K562 (cell line): Measurements from ENCODE around the gene TRPM4. TPM values are rescaled to one million over a fixed set of nuclear protein-coding genes. Genes with fewer than 3 reads are reported as not detected.

ENCODE experiments used
- CBFB ChIP-seq: sonication (generic); formaldehyde crosslinking; IDR thresholded peaks from 2 replicates; pipeline ENCODE4 v1.4.0; 2020; ENCODE audit warnings: mild to moderate bottlenecking, missing genetic modification reagents
- ETV1 ChIP-seq: fragments of 450-650 bp; conservative IDR thresholded peaks from 2 replicates; pipeline ENCODE4 v1.6.1; 2016; ENCODE audit warnings: missing genetic modification characterization, control low read depth, low read depth, missing compliant biosample characterization
- GTF2E2 ChIP-seq: fragments of 200-800 bp; sonication (Bioruptor generic); IDR thresholded peaks from 2 replicates; pipeline ENCODE4 v1.6.1; 2016; ENCODE audit warnings: missing genetic modification characterization, missing compliant biosample characterization
- NFATC3 ChIP-seq: fragments of 450-650 bp; IDR thresholded peaks from 2 replicates; pipeline ENCODE4 v1.6.1; 2017; ENCODE audit warnings: mild to moderate bottlenecking
- NR1H2 ChIP-seq: sonication (generic); formaldehyde crosslinking; IDR thresholded peaks from 2 replicates; pipeline ENCODE4 v1.4.0; 2020; ENCODE audit warnings: mild to moderate bottlenecking, missing genetic modification reagents
- PHF20 ChIP-seq: fragments of 450-650 bp; IDR thresholded peaks from 2 replicates; pipeline ENCODE4 v1.6.1; 2018; ENCODE audit not compliant: partially characterized antibody
- PTTG1 ChIP-seq: fragments of 450-650 bp; IDR thresholded peaks from 2 replicates; pipeline ENCODE4 v1.6.1; 2016; ENCODE audit warnings: low read depth, mild to moderate bottlenecking, missing genetic modification characterization, missing compliant biosample characterization
- RBM22 ChIP-seq: fragments of 200-400 bp; formaldehyde crosslinking; IDR thresholded peaks from 2 replicates; pipeline ENCODE4 v1.6.1; 2018; ENCODE audit warnings: low read length, low read depth; ENCODE audit not compliant: poor library complexity, severe bottlenecking
- SNRNP70 ChIP-seq: fragments of 200-400 bp; formaldehyde crosslinking; optimal IDR thresholded peaks from 2 replicates; pipeline ENCODE3; 2017; ENCODE audit warnings: low read depth, low read length
- TARDBP ChIP-seq: fragments of 450-650 bp; IDR thresholded peaks from 2 replicates; pipeline ENCODE4 v1.6.1; 2016
- ZNF12 ChIP-seq: sonication (generic); formaldehyde crosslinking; IDR thresholded peaks from 2 replicates; pipeline ENCODE4 v1.4.0; 2020; ENCODE audit warnings: mild to moderate bottlenecking, missing genetic modification reagents
- ZNF347 ChIP-seq: fragments of 450-650 bp; formaldehyde crosslinking; IDR thresholded peaks from 2 replicates; pipeline ENCODE4 v1.4.0; 2020; ENCODE audit warnings: low read depth, mild to moderate bottlenecking, moderate library complexity
- ZNF707 ChIP-seq: fragments of 250-450 bp; sonication (Bioruptor Pico); conservative IDR thresholded peaks from 2 replicates; pipeline ENCODE4 v1.8.0; 2022; ENCODE audit warnings: inconsistent platforms, mild to moderate bottlenecking, moderate library complexity
- ZSCAN32 ChIP-seq: fragments of 450-650 bp; formaldehyde crosslinking; IDR thresholded peaks from 2 replicates; pipeline ENCODE4 v1.4.0; 2020; ENCODE audit warnings: mild to moderate bottlenecking, moderate library complexity
- polyA plus RNA-seq, 8 experiments: library from polyadenylated mRNA; depleted of rRNA in 4 of 8; stranded (reverse) in 5 of 8; unstranded in 3 of 8; fragments of >200 nt; fragmentation: Nextera tagmentation in 2 of 8; fragmentation: Illumina TruSeq in 1 of 8; extraction: Ambion mirVana in 2 of 8; extraction: Trizol in 1 of 8; gene quantifications; 2 replicates each; pipeline versions ENCODE4 v1.2.1 to v1.2.3, GENCODE V29; 2011 to 2014; ENCODE audit warnings: inconsistent platforms in 1 of 8, missing spikeins in 1 of 8
- total RNA-seq, 7 experiments: library from RNA; depleted of rRNA in 6 of 7; stranded (reverse); fragments of >200 nt in 6 of 7; fragmentation: Illumina TruSeq in 2 of 7; extraction: Trizol in 2 of 7; gene quantifications; 2 replicates each; pipeline versions ENCODE4 v1.2.1 to v1.2.3, GENCODE V29; 2011 to 2021; ENCODE audit warnings: low replicate concordance in 1 of 7
- TF ChIP-seq, protein P1 (sequence below): fragments of 250-450 bp; sonication (Bioruptor Pico); IDR thresholded peaks from 2 replicates; pipeline ENCODE4 v1.4.0; 2020
- TF ChIP-seq, protein P2 (sequence below), 2 experiments: fragments of 450-650 bp in 1 of 2; sonication (generic) in 1 of 2; formaldehyde crosslinking; conservative IDR thresholded peaks; 2 replicates each; pipeline versions ENCODE4 v1.4.0 to v1.8.1; 2020 to 2022; ENCODE audit warnings: mild to moderate bottlenecking in 1 of 2, missing genetic modification reagents in 1 of 2
- TF ChIP-seq, protein P3 (sequence below): fragments of 250-450 bp; sonication (Bioruptor Pico); IDR thresholded peaks from 2 replicates; pipeline ENCODE4 v1.4.0; 2020; ENCODE audit warnings: mild to moderate bottlenecking, moderate library complexity
- TF ChIP-seq, protein P4 (sequence below): fragments of 450-650 bp; IDR thresholded peaks from 2 replicates; pipeline ENCODE4 v1.6.1; 2014; ENCODE audit warnings: low read depth, mild to moderate bottlenecking, moderate library complexity, borderline replicate concordance

Gene TRPM4
- total and polyA plus RNA-seq, 9 of the 15 experiments (the other 6 are each of a cell fraction or from before 2014, with no cell fraction given) = 6.5 to 45.4 (median 15.2) TPM

DNA sequence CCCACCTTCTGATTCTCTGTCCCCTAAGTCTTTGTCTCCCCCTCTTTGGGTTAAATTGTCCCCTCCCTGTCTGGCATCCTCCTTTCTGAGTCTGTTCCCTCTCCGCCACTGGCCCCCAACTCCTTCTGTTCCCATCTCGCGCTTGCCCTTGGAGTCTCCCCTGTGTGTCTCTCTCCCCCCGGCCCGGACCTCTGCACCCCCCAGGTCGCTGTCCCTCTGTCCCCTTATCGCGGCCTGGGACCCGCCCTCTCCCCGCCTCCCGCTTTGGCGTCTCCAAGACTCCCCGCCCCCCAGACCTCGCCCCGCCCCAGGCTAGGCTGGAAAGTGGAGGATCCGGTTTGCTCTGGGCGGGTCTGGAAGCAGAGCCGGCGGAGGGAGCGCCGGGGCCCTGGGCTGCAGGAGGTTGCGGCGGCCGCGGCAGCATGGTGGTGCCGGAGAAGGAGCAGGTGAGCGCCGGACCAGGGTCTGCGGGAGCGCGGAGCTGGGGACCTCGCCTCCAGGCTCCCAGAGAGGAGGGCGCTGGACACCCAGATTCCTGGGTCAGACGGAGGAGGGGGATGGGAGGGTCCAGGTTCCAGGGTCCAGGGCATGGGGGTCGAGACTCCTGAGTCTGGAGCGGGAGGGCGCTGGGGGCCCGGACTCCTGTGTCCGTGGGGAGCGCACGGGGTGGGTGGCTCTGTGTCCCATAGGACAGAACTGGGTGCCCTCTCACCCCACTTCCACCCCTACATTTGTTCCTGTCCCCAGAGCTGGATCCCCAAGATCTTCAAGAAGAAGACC lies at the start of gene TRPM4 (continued):
- TF ChIP-seq ZNF707 (CRISPR knock-in tag) = no peak
- no peak for TF ChIP-seq NFATC3
- no peak for TF ChIP-seq RBM22
- no peak for TF ChIP-seq PHF20
- no peak for TF ChIP-seq NR1H2 (CRISPR knock-in tag)
- TF ChIP-seq ETV1 (tag) = 0 out of 2 replicates have a peak, but pooled peaks have one; percentile 20
- TF ChIP-seq PTTG1 (tag) = no peak
- TF ChIP-seq, protein P1, sequence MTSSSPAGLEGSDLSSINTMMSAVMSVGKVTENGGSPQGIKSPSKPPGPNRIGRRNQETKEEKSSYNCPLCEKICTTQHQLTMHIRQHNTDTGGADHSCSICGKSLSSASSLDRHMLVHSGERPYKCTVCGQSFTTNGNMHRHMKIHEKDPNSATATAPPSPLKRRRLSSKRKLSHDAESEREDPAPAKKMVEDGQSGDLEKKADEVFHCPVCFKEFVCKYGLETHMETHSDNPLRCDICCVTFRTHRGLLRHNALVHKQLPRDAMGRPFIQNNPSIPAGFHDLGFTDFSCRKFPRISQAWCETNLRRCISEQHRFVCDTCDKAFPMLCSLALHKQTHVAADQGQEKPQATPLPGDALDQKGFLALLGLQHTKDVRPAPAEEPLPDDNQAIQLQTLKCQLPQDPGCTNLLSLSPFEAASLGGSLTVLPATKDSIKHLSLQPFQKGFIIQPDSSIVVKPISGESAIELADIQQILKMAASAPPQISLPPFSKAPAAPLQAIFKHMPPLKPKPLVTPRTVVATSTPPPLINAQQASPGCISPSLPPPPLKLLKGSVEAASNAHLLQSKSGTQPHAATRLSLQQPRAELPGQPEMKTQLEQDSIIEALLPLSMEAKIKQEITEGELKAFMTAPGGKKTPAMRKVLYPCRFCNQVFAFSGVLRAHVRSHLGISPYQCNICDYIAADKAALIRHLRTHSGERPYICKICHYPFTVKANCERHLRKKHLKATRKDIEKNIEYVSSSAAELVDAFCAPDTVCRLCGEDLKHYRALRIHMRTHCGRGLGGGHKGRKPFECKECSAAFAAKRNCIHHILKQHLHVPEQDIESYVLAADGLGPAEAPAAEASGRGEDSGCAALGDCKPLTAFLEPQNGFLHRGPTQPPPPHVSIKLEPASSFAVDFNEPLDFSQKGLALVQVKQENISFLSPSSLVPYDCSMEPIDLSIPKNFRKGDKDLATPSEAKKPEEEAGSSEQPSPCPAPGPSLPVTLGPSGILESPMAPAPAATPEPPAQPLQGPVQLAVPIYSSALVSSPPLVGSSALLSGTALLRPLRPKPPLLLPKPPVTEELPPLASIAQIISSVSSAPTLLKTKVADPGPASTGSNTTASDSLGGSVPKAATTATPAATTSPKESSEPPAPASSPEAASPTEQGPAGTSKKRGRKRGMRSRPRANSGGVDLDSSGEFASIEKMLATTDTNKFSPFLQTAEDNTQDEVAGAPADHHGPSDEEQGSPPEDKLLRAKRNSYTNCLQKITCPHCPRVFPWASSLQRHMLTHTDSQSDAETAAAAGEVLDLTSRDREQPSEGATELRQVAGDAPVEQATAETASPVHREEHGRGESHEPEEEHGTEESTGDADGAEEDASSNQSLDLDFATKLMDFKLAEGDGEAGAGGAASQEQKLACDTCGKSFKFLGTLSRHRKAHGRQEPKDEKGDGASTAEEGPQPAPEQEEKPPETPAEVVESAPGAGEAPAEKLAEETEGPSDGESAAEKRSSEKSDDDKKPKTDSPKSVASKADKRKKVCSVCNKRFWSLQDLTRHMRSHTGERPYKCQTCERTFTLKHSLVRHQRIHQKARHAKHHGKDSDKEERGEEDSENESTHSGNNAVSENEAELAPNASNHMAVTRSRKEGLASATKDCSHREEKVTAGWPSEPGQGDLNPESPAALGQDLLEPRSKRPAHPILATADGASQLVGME (CRISPR knock-in tag) = 0 out of 2 replicates have a peak, but pooled peaks have one; percentile 32
- TF ChIP-seq, protein P2, sequence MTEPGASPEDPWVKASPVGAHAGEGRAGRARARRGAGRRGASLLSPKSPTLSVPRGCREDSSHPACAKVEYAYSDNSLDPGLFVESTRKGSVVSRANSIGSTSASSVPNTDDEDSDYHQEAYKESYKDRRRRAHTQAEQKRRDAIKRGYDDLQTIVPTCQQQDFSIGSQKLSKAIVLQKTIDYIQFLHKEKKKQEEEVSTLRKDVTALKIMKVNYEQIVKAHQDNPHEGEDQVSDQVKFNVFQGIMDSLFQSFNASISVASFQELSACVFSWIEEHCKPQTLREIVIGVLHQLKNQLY (CRISPR knock-in tag; conservative IDR thresholded peaks at IDR 0.05) = no peak
- 0 out of 2 replicates have a peak, but pooled peaks have one; percentile 20 for TF ChIP-seq CBFB (CRISPR knock-in tag)
- TF ChIP-seq GTF2E2 (tag) = no peak
- no peak for TF ChIP-seq ZSCAN32 (CRISPR knock-in tag)
- no peak for TF ChIP-seq SNRNP70
- TF ChIP-seq, protein P3, sequence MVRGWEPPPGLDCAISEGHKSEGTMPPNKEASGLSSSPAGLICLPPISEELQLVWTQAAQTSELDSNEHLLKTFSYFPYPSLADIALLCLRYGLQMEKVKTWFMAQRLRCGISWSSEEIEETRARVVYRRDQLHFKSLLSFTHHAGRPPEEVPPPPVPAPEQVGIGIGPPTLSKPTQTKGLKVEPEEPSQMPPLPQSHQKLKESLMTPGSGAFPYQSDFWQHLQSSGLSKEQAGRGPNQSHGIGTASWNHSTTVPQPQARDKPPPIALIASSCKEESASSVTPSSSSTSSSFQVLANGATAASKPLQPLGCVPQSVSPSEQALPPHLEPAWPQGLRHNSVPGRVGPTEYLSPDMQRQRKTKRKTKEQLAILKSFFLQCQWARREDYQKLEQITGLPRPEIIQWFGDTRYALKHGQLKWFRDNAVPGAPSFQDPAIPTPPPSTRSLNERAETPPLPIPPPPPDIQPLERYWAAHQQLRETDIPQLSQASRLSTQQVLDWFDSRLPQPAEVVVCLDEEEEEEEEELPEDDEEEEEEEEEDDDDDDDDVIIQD (CRISPR knock-in tag) = no peak
- no peak for TF ChIP-seq ZNF347 (CRISPR knock-in tag)
- no peak for TF ChIP-seq TARDBP
- TF ChIP-seq ZNF12 (CRISPR knock-in tag) = peak; percentile 74; the same call in 1 of the 2 replicates
- TF ChIP-seq, protein P4, sequence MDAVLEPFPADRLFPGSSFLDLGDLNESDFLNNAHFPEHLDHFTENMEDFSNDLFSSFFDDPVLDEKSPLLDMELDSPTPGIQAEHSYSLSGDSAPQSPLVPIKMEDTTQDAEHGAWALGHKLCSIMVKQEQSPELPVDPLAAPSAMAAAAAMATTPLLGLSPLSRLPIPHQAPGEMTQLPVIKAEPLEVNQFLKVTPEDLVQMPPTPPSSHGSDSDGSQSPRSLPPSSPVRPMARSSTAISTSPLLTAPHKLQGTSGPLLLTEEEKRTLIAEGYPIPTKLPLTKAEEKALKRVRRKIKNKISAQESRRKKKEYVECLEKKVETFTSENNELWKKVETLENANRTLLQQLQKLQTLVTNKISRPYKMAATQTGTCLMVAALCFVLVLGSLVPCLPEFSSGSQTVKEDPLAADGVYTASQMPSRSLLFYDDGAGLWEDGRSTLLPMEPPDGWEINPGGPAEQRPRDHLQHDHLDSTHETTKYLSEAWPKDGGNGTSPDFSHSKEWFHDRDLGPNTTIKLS = no peak
